Epidermal melanocyte (primary cell): ENCODE measurements around the gene FBXL17.
"Not testable (repeated sequence)": the region's sequence is repeated elsewhere in the genome, so short reads cannot be mapped to it uniquely, and the experiment has no call there.

ENCODE experiments used
- DNase-seq: peaks from one replicate; pipeline ENCODE4 v3.0.0; 2011; ENCODE audit warnings: low spot score; ENCODE audit not compliant: insufficient read length

The FBXL17 gene

GRCh38 chr5:108164574-108164973, 217.3 kb downstream of the FBXL17 start:
- DNase-seq = no peak

- DNase-seq = not testable (repeated sequence)
Measured at GRCh38 chr5:108152854-108153253, 229.0 kb downstream of the FBXL17 start.

- no peak for DNase-seq
Measured at GRCh38 chr5:108149369-108149768, 232.5 kb downstream of the FBXL17 start.

GRCh38 chr5:108148715-108149139, 233.2 kb downstream of the FBXL17 start:
- no peak for DNase-seq

- no peak for DNase-seq
Measured at GRCh38 chr5:108146222-108146621, 235.7 kb downstream of the FBXL17 start.

DNA sequence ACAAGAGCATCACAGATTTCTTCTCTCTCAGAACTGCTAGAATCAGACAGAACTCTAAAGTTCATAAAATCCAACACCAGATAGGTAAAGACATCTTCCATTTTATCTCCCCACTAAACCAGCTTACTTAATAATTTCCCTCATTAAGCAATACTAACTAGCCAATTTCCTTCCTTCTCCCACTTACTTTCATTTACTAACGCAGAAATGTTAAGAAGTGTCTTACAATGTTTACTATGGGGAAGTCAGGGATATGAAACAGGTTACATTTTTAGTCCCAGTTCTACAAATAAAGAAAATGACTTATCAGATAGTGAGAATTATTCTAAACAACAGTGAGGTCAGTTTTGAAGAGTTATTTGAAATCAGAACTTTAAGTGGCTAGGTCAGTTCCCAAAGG, 236.5 kb downstream of the FBXL17 start:
- no peak for DNase-seq

DNA sequence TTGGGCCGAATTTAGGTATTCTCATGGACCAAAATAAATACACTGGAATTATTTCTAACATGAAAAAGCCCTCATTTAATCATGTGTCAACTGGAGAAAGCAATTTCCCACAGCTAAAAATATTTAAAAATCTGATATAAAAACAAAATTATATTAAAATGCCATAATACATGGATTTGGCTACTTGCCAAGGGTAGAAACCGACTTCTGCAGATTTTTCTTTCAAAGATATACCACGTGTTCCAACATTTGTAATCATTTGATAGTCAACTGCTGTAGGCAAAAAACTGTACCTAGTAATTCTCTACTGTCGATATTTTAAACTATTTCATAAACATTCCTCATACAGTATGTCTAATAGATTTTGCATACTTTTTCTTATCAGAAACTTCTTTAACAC, 237.6 kb downstream of the FBXL17 start:
- no peak for DNase-seq

GRCh38 chr5:108143581-108143980, 238.3 kb downstream of the FBXL17 start:
- DNase-seq = no peak

- no peak for DNase-seq
Measured at GRCh38 chr5:108141676-108142075, 240.2 kb downstream of the FBXL17 start.

DNA sequence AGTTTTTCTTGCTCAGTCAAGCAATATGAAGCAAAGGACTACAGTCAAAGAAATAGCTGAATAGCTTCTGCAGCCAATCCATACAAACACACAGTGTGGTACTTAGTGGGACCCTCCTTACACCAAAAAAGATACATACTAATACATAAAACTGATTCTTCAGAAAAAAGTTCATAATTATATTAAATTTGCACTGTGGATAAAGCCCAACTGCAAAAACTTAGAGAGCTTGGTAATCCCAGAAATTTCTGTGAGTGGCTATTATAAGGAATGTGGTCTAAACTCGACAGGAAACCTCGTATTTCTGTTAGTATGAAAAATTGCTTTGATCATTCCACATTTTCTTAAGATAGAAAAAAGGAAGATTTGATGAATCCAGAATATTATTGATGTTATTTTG, 245.4 kb downstream of the FBXL17 start:
- DNase-seq = no peak

DNA sequence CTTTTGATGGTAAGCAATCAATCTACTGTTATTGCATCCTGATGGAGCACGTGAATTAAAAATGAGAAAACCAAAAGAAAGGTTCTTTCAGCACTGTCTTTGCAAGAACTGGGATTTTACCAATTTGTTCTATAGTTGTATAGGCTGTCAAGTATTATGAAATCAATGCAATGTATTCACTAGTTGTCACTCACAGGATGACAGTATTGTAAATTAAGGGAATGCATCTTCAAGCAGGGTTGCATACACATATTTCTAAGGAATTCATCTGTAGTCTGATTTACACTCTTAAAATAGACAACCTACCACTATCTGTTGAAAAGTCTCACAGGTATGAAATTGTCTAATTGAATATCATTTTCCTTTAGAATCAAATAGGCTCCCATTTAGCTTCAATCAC, 252.8 kb downstream of the FBXL17 start:
- DNase-seq = no peak

DNA sequence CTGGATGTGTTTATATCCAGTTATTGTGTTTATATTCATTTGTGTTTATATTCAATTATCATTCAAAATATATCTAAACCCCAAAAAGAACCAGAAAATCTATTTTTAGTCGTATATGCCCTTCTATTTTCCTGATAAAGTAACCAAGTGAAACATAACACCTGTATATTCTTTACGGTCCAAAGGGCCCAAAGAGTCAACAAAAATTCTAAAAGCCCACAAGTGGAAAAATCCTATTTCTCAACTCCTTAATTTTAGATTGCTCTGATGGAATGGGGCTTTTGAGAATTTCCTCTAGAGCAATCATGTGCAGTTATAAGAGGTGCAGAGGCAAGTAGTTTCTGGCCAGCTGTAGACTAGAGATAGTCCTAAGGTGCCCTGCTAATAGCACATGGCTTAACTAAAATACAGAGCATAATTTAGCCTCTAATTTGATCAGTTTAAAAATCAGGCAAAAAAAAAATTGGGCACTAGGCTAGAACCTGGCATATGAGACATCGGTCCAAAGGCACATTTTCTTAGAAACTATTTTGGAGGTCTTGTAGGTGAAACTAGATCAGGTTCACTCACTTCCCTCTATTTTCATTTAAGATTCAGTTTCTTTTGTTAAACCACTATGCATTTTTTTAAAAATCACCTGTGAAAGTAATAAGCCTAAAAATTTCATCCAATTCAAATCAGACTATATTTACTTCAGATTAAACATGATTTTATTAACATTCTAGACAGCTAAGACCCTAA, 256.0 kb downstream of the FBXL17 start:
- DNase-seq = no peak

DNA sequence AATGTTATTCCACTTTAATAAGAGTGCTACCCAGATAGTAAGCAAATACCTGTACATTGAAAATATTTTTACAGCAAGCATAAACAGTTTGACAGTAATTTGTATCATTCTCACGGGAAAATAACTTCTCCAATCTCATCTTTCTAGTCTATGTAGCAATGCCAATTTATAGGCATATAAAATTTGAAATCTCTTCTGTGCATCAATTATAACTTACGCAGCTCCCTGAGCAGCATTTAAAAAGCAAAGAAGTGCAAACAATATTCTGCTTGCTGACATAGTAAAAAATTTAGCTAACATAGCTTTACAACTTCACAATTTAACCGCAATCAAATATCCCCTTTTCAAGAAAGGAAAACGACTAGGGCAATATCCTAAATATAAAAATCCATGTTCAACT, 257.3 kb downstream of the FBXL17 start:
- DNase-seq = no peak

DNA sequence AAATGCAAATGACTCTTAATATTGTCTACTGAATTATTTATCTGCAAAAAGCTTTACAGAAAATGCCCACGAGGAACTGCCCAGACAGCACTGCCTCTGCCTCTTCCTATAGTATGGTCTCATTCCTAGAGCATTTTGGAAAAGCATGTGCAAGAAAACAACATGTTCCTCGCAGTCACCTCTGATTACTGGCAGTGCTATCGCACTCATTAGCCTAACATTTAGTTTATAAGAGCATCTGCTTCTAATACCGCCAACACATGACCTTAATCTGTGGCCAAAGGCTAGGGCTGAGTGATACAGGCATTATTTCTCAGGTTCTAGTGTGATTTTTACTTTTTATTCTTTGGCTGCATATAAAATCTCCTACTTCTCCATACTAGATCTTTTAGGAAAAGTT, 259.2 kb downstream of the FBXL17 start:
- no peak for DNase-seq

- no peak for DNase-seq
Measured at GRCh38 chr5:108118813-108119514, 262.9 kb downstream of the FBXL17 start.

DNA sequence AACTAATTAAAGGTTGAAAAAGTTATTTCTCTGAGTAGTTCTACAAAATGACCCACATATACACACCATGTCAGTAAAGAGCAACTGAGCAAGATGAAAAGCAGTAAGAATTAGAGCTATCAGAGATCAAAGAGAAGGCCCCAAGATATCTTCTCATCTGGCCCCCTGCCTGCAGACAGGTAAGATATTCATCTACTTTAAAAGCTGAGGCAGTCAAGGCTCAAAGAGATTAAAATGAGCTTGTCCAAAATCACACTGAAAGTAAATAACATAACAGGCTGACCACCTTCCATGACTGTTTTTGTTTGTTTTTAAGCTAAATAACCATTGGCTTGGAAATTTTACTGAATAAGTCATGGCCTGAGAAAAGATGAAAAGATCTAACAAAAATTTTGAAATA, 266.2 kb downstream of the FBXL17 start:
- DNase-seq = no peak

GRCh38 chr5:108113950-108114349, 267.9 kb downstream of the FBXL17 start:
- no peak for DNase-seq

GRCh38 chr5:108111736-108112135, 270.2 kb downstream of the FBXL17 start:
- no peak for DNase-seq

- DNase-seq = no peak
Measured at GRCh38 chr5:108109059-108109458, 272.8 kb downstream of the FBXL17 start.

DNA sequence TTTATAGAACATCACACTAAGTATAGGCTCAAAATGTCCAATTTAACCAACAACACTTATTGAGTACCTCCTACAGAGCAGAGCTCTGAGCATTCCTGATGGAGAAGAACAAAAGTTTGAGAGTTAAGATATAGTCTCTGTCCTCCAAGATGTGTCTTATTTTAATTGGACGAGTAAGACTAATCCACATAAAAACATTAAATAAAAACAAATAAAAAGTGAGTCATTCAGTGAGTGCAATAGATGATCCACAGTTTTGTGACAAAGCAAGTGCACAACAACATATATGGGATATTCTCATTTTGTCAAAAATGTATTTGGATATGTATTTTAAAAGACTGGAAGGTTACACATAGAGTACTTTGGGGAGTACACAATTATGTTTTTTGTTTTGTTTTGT, 277.4 kb downstream of the FBXL17 start:
- no peak for DNase-seq

- no peak for DNase-seq
Measured at GRCh38 chr5:108102463-108102862, 279.4 kb downstream of the FBXL17 start.

DNA sequence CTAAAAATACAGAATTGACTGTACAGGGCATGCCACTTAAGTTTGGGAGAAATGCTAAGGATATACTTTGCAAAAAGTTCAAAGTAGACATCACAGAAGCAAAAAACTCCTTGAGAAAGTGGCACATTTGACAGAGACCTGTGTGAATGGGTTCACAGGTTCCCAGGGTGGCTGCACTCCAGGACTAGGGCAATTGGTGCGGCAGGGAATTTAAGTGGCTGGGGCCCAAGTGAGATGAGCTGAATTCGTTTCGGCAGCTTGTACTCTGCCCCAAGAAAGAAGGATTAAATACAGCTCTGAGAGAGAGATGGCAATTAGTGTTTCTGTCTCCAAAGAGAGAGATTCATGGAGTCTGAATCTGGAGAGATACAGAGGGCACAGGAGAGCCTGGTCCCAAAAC, 280.1 kb downstream of the FBXL17 start:
- no peak for DNase-seq

- DNase-seq = no peak
Measured at GRCh38 chr5:108101130-108101529, 280.8 kb downstream of the FBXL17 start.
